Esophagus squamous epithelium (tissue), 4 donors: ENCODE data around the gene NXT1.

Source experiments
- CTCF ChIP-seq, 6 experiments: fragments of 450-650 bp in 4 of 6; fragments of 200-600 bp in 2 of 6; sonication (generic) in 2 of 6; IDR thresholded peaks; one replicate each; pipeline ENCODE4 v1.5.1; 2016 to 2019; ENCODE audit warnings: antibody characterized with exemption in 6 of 6, mild to moderate bottlenecking in 4 of 6, moderate library complexity in 4 of 6
- POLR2A ChIP-seq, 4 donors: fragments of 450-650 bp; IDR thresholded peaks; one replicate each; pipeline ENCODE4 v1.6.1; 2017; ENCODE audit warnings: antibody characterized with exemption in 4 of 4, mild to moderate bottlenecking in 4 of 4, moderate library complexity in 3 of 4

GRCh38 chr20:23349338-23350195 is 1.0 kb upstream of the NXT1 start:
- TF ChIP-seq POLR2A (IDR thresholded peaks at IDR 0.05) (no peak), CTCF (IDR thresholded peaks at IDR 0.05) (peak in 5 of 6 experiments; percentile 37 to 60 (median 52))
